ENCODE measurements around the gene ANO9. TPM values are rescaled to one million over a fixed set of nuclear protein-coding genes. Genes with fewer than 3 reads are reported as not detected.

The ANO9 gene
- total and polyA plus RNA-seq, 9 donors, result 0.09 to 5.6 (median 0.37) TPM

- Histone ChIP-seq H3K4me3 (ENCODE audit: low read length) (no peak overlapping the region), H3K4me1 (ENCODE audit: control insufficient read depth, insufficient read depth, low read length) (no peaks in the 10 kb centered on the region), H3K9me3 (replicated peaks; ENCODE audit: control insufficient read depth, low read depth, low read length) (peaks cover 11% of the 10 kb centered on the region), H3K27ac (ENCODE audit: low read length) (no peak overlapping the region), H3K27me3 (ENCODE audit: control insufficient read depth, insufficient read depth, low read length) (peaks cover 2% of the 10 kb centered on the region), H3K36me3 (ENCODE audit: control insufficient read depth, insufficient read depth, low read length) (no peaks in the 10 kb centered on the region)
- WGBS (ENCODE audit: insufficient coverage), result 95% methylated on average over 15 of the region's 19 CpGs
- no peak for DNase-seq
Observed at GRCh38 chr11:385594-386351, 56.0 kb downstream of the ANO9 start.

DNA sequence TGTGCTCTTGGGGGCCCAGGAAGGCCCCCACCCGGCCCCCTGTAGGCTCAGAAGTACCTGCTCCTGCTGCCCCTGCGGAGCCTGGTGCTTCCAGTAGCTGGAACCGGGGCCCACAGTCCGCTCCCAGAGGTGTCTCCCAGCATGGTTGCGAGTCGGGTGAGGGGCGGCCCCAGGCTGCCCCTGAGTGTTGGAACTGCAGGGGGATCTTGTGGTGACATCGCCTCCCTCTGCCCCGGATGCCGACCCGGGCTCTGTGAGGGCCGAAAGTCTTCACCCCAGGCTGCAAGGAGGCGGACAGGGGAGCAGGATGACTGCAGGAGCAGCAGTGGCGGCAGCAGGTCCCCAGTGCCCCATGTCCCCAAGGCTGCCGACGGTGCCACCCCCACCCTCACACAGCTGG lies 57.3 kb downstream of the ANO9 start:
- Histone ChIP-seq H3K4me1 (ENCODE audit: control insufficient read depth, insufficient read depth, low read length) (no peaks in the 10 kb centered on the region), H3K27ac (ENCODE audit: low read length) (no peak overlapping the region), H3K36me3 (ENCODE audit: control insufficient read depth, insufficient read depth, low read length) (no peaks in the 10 kb centered on the region), H3K9me3 (replicated peaks; ENCODE audit: control insufficient read depth, low read depth, low read length) (peaks cover 11% of the 10 kb centered on the region), H3K27me3 (ENCODE audit: control insufficient read depth, insufficient read depth, low read length) (peaks cover 2% of the 10 kb centered on the region), H3K4me3 (ENCODE audit: low read length) (no peak overlapping the region)
- WGBS (ENCODE audit: insufficient coverage), result 86% methylated on average over 13 of the region's 16 CpGs
- no peak for DNase-seq

- Histone ChIP-seq H3K4me1 (ENCODE audit: control insufficient read depth, insufficient read depth, low read length) (no peaks in the 10 kb centered on the region), H3K27me3 (ENCODE audit: control insufficient read depth, insufficient read depth, low read length) (peaks cover 2% of the 10 kb centered on the region), H3K27ac (ENCODE audit: low read length) (no peak overlapping the region), H3K4me3 (ENCODE audit: low read length) (no peak overlapping the region), H3K36me3 (ENCODE audit: control insufficient read depth, insufficient read depth, low read length) (no peaks in the 10 kb centered on the region), H3K9me3 (replicated peaks; ENCODE audit: control insufficient read depth, low read depth, low read length) (peaks cover 11% of the 10 kb centered on the region)
- DNase-seq, result no peak
- 80% methylated on average over 12 of the region's 14 CpGs for WGBS (ENCODE audit: insufficient coverage)
Observed at GRCh38 chr11:383431-383830, 58.4 kb downstream of the ANO9 start.

GRCh38 chr11:382081-382629 lies 59.7 kb downstream of the ANO9 start:
- Histone ChIP-seq H3K4me3 (ENCODE audit: low read length) (no peak overlapping the region), H3K27ac (ENCODE audit: low read length) (no peak overlapping the region), H3K27me3 (ENCODE audit: control insufficient read depth, insufficient read depth, low read length) (no peaks in the 10 kb centered on the region), H3K4me1 (ENCODE audit: control insufficient read depth, insufficient read depth, low read length) (no peaks in the 10 kb centered on the region), H3K9me3 (replicated peaks; ENCODE audit: control insufficient read depth, low read depth, low read length) (peaks cover 11% of the 10 kb centered on the region), H3K36me3 (ENCODE audit: control insufficient read depth, insufficient read depth, low read length) (no peaks in the 10 kb centered on the region)
- DNase-seq, result no peak
- WGBS (ENCODE audit: insufficient coverage), result 50% methylated on average over 1 of the region's 11 CpGs

- H3K4me1 ChIP-seq (ENCODE audit: control insufficient read depth, insufficient read depth, low read length), result no peaks in the 10 kb centered on the region
- H3K27ac ChIP-seq (ENCODE audit: low read length), result no peak overlapping the region
- H3K36me3 ChIP-seq (ENCODE audit: control insufficient read depth, insufficient read depth, low read length), result no peaks in the 10 kb centered on the region
- 75% methylated on average over 21 of the region's 35 CpGs for WGBS (ENCODE audit: insufficient coverage)
- H3K9me3 ChIP-seq (replicated peaks; ENCODE audit: control insufficient read depth, low read depth, low read length), result peaks cover 7% of the 10 kb centered on the region
- H3K27me3 ChIP-seq (ENCODE audit: control insufficient read depth, insufficient read depth, low read length), result no peaks in the 10 kb centered on the region
- DNase-seq, result no peak
- no peak overlapping the region for H3K4me3 ChIP-seq (ENCODE audit: low read length)
Observed at GRCh38 chr11:381501-382072, 60.2 kb downstream of the ANO9 start.

- Histone ChIP-seq H3K4me3 (ENCODE audit: low read length) (no peak overlapping the region), H3K27me3 (ENCODE audit: control insufficient read depth, insufficient read depth, low read length) (no peaks in the 10 kb centered on the region), H3K9me3 (replicated peaks; ENCODE audit: control insufficient read depth, low read depth, low read length) (peaks cover under 1% of the 10 kb centered on the region), H3K27ac (ENCODE audit: low read length) (no peak overlapping the region), H3K36me3 (ENCODE audit: control insufficient read depth, insufficient read depth, low read length) (no peaks in the 10 kb centered on the region), H3K4me1 (ENCODE audit: control insufficient read depth, insufficient read depth, low read length) (no peaks in the 10 kb centered on the region)
- 91% methylated on average over 5 of the region's 14 CpGs for WGBS (ENCODE audit: insufficient coverage)
- no peak for DNase-seq
Observed at GRCh38 chr11:380996-381395, 60.8 kb downstream of the ANO9 start.

- no peak overlapping the region for H3K27ac ChIP-seq (ENCODE audit: low read length)
- no peaks in the 10 kb centered on the region for H3K4me1 ChIP-seq (ENCODE audit: control insufficient read depth, insufficient read depth, low read length)
- H3K4me3 ChIP-seq (ENCODE audit: low read length), result no peak overlapping the region
- no peaks in the 10 kb centered on the region for H3K9me3 ChIP-seq (replicated peaks; ENCODE audit: control insufficient read depth, low read depth, low read length)
- no peak for DNase-seq
- WGBS (ENCODE audit: insufficient coverage), result 89% methylated on average over 19 of the region's 23 CpGs
- H3K27me3 ChIP-seq (ENCODE audit: control insufficient read depth, insufficient read depth, low read length), result no peaks in the 10 kb centered on the region
- no peaks in the 10 kb centered on the region for H3K36me3 ChIP-seq (ENCODE audit: control insufficient read depth, insufficient read depth, low read length)
Observed at GRCh38 chr11:380491-380890, 61.3 kb downstream of the ANO9 start.

GRCh38 chr11:380095-380480 lies 61.7 kb downstream of the ANO9 start:
- Histone ChIP-seq H3K27me3 (ENCODE audit: control insufficient read depth, insufficient read depth, low read length) (no peaks in the 10 kb centered on the region), H3K4me1 (ENCODE audit: control insufficient read depth, insufficient read depth, low read length) (no peaks in the 10 kb centered on the region), H3K9me3 (replicated peaks; ENCODE audit: control insufficient read depth, low read depth, low read length) (no peaks in the 10 kb centered on the region), H3K27ac (ENCODE audit: low read length) (no peak overlapping the region), H3K4me3 (ENCODE audit: low read length) (no peak overlapping the region), H3K36me3 (ENCODE audit: control insufficient read depth, insufficient read depth, low read length) (no peaks in the 10 kb centered on the region)
- 90% methylated on average over 33 of the region's 35 CpGs for WGBS (ENCODE audit: insufficient coverage)
- no peak for DNase-seq

DNA sequence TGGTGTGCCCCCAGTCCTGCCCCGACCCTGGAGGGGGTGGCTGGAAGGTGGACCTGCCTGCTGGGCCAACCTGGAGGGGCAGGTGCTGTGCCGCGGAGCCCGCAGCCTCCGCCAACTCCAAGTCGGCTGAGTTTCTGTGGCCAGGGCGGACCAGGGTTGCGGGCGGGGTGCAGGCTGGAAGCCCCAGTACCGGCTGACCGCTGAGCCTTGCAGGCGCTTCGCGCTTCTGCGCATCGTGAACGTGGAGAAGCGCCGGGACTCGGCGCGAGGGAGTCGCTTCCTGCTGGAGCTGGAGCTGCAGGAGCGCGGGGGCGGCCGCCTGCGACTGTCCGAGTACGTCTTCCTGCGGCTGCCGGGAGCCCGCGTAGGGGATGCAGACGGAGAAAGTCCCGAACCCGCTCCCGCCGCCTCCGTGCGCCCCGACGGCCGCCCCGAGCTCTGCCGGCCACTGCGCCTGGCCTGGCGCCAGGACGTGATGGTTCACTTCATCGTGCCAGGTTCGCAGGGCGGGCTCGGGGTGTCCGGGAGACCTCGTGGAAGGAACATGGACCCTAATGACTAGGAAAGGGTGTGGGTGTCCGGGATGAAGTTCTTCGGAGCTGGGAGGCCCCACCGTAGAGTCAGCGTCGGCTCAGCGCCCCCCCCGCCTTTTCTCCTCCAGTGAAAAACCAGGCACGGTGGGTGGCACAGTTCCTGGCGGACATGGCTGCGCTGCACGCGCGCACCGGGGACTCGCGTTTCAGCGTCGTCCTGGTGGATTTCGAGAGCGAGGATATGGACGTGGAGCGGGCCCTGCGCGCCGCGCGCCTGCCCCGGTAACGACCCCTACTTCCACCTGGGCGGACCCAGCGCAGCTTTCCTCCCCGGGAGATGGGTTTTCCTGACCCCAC lies 62.4 kb downstream of the ANO9 start:
- Histone ChIP-seq H3K4me3 (ENCODE audit: low read length) (no peak overlapping the region), H3K9me3 (replicated peaks; ENCODE audit: control insufficient read depth, low read depth, low read length) (no peaks in the 10 kb centered on the region), H3K27ac (ENCODE audit: low read length) (no peak overlapping the region), H3K36me3 (ENCODE audit: control insufficient read depth, insufficient read depth, low read length) (no peaks in the 10 kb centered on the region), H3K4me1 (ENCODE audit: control insufficient read depth, insufficient read depth, low read length) (no peaks in the 10 kb centered on the region), H3K27me3 (ENCODE audit: control insufficient read depth, insufficient read depth, low read length) (no peaks in the 10 kb centered on the region)
- WGBS (ENCODE audit: insufficient coverage), result 86% methylated on average over 84 of the region's 87 CpGs
- no peak for DNase-seq
